H9 (cell line): ENCODE results near the gene EIF3A. TPM values are rescaled to one million over a fixed set of nuclear protein-coding genes. Genes with fewer than 3 reads are reported as not detected.

Experiments
- DNase-seq: peaks from one replicate; pipeline ENCODE4 v3.0.0-alpha.2; 2017
- H2AFZ ChIP-seq: one replicate; pipeline ENCODE4 v1.6.1; 2013; ENCODE audit warnings: mild to moderate bottlenecking, low read length, control low read depth, moderate library complexity
- H2AK5ac ChIP-seq: 2 replicates; pipeline ENCODE4 v1.6.1; 2013; ENCODE audit warnings: low read length, control low read depth, mixed read lengths; ENCODE audit not compliant: insufficient read length
- H2BK120ac ChIP-seq: one replicate; pipeline ENCODE4 v1.6.1; 2013; ENCODE audit warnings: low read depth, mild to moderate bottlenecking, low read length, control low read depth, inconsistent platforms; ENCODE audit not compliant: poor library complexity, severe bottlenecking
- H2BK12ac ChIP-seq: 2 replicates; pipeline ENCODE4 v1.6.1; 2013; ENCODE audit warnings: low read length, control low read depth, mixed read lengths, low read depth; ENCODE audit not compliant: insufficient read length
- H2BK15ac ChIP-seq: 2 replicates; pipeline ENCODE4 v1.6.1; 2013; ENCODE audit warnings: low read depth, low read length, control low read depth
- H2BK20ac ChIP-seq: one replicate; pipeline ENCODE4 v1.6.1; 2013; ENCODE audit warnings: low read depth, mild to moderate bottlenecking, low read length, control low read depth, inconsistent platforms; ENCODE audit not compliant: poor library complexity, severe bottlenecking
- H2BK5ac ChIP-seq: 2 replicates; pipeline ENCODE4 v1.6.1; 2013; ENCODE audit warnings: low read length, control low read depth, mixed read lengths; ENCODE audit not compliant: insufficient read length
- H3K14ac ChIP-seq: 2 replicates; pipeline ENCODE4 v1.6.1; 2013; ENCODE audit warnings: low read length, control low read depth; ENCODE audit not compliant: insufficient read depth
- H3K18ac ChIP-seq: 2 replicates; pipeline ENCODE4 v1.6.1; 2013; ENCODE audit warnings: low read depth, mild to moderate bottlenecking, mixed read lengths, low read length, control low read depth; ENCODE audit not compliant: insufficient read length
- H3K23ac ChIP-seq: 2 replicates; pipeline ENCODE4 v1.6.1; 2013; ENCODE audit warnings: low read length, control low read depth, mixed read lengths, low read depth; ENCODE audit not compliant: insufficient read length
- H3K23me2 ChIP-seq: 2 replicates; pipeline ENCODE4 v1.6.1; 2013; ENCODE audit warnings: low read depth, mild to moderate bottlenecking, mixed read lengths, low read length, control low read depth; ENCODE audit not compliant: insufficient read length, poor library complexity, severe bottlenecking
- H3K27ac ChIP-seq: 2 replicates; pipeline ENCODE4 v1.5.1; 2013; ENCODE audit warnings: low read length, control low read depth, mixed read lengths, low read depth; ENCODE audit not compliant: insufficient read length
- H3K27me3 ChIP-seq: 2 replicates; pipeline ENCODE4 v1.6.1; 2013; ENCODE audit warnings: low read length, control low read depth, inconsistent platforms; ENCODE audit not compliant: insufficient read depth
- H3K4ac ChIP-seq: 2 replicates; pipeline ENCODE4 v1.6.1; 2013; ENCODE audit warnings: low read depth, mild to moderate bottlenecking, control low read depth, inconsistent platforms, low read length, moderate library complexity
- H3K4me1 ChIP-seq: 2 replicates; pipeline ENCODE4 v1.6.1; 2013; ENCODE audit warnings: low read length, control low read depth, inconsistent platforms; ENCODE audit not compliant: insufficient read depth
- H3K4me2 ChIP-seq: 2 replicates; pipeline ENCODE4 v1.6.1; 2013; ENCODE audit warnings: low read length, control low read depth, mixed read lengths; ENCODE audit not compliant: insufficient read length, insufficient read depth
- H3K56ac ChIP-seq: 2 replicates; pipeline ENCODE4 v1.6.1; 2013; ENCODE audit warnings: low read depth, mild to moderate bottlenecking, mixed read lengths, low read length, control low read depth; ENCODE audit not compliant: insufficient read length
- H3K79me1 ChIP-seq: 2 replicates; pipeline ENCODE4 v1.6.1; 2013; ENCODE audit warnings: low read depth, mild to moderate bottlenecking, moderate library complexity, low read length, control low read depth, inconsistent platforms; ENCODE audit not compliant: insufficient read depth, poor library complexity, severe bottlenecking
- H3K79me2 ChIP-seq: 2 replicates; pipeline ENCODE4 v1.6.1; 2013; ENCODE audit warnings: low read length, control low read depth, inconsistent platforms; ENCODE audit not compliant: insufficient read depth
- H3K9ac ChIP-seq: 2 replicates; pipeline ENCODE4 v1.6.1; 2013; ENCODE audit warnings: low read length, control low read depth, mixed read lengths; ENCODE audit not compliant: insufficient read length; ENCODE audit errors: extremely low read depth
- H3K9me3 ChIP-seq: one replicate; pipeline ENCODE4 v1.6.1; 2013; ENCODE audit warnings: low read depth, low read length, inconsistent platforms; ENCODE audit not compliant: control insufficient read depth
- H3T11ph ChIP-seq: one replicate; pipeline ENCODE4 v1.6.1; 2013; ENCODE audit warnings: mild to moderate bottlenecking, low read length, control low read depth, inconsistent platforms
- H4K20me1 ChIP-seq: one replicate; pipeline ENCODE4 v1.6.1; 2013; ENCODE audit not compliant: control insufficient read depth, insufficient read length, insufficient read depth
- H4K5ac ChIP-seq: 2 replicates; pipeline ENCODE4 v1.6.1; 2013; ENCODE audit warnings: low read depth, mild to moderate bottlenecking, mixed read lengths, low read length, control low read depth; ENCODE audit not compliant: insufficient read length
- H4K8ac ChIP-seq: replicated peaks from 2 replicates; pipeline ENCODE4 v1.6.1; 2013; ENCODE audit warnings: low read length, control low read depth, mixed read lengths, low read depth; ENCODE audit not compliant: insufficient read length
- H4K91ac ChIP-seq: 2 replicates; pipeline ENCODE4 v1.6.1; 2013; ENCODE audit warnings: low read depth, mild to moderate bottlenecking, moderate library complexity, mixed read lengths, low read length, control low read depth; ENCODE audit not compliant: insufficient read length
- H3K27ac Mint-ChIP-seq, 3 experiments: 2 replicates in 2 of 3; 3 replicates in 1 of 3; pipeline ENCODE4 v1.8.0; 2020 to 2021; ENCODE audit warnings: mixed read lengths in 3 of 3, mild to moderate bottlenecking in 1 of 3, moderate library complexity in 1 of 3
- H3K27me3 Mint-ChIP-seq: 2 replicates; pipeline ENCODE4 v1.8.0; 2021; ENCODE audit warnings: low read depth, mild to moderate bottlenecking, moderate library complexity, mixed read lengths
- H3K36me3 Mint-ChIP-seq, 3 experiments: 2 replicates in 2 of 3; 3 replicates in 1 of 3; pipeline ENCODE4 v1.8.0; 2020 to 2021; ENCODE audit warnings: low read depth in 3 of 3, mixed read lengths in 3 of 3; ENCODE audit not compliant: insufficient read depth in 1 of 3
- H3K4me1 Mint-ChIP-seq, 2 experiments: 2 replicates each; pipeline ENCODE4 v1.8.0; 2020; ENCODE audit warnings: mixed read lengths in 2 of 2
- H3K4me3 Mint-ChIP-seq, 2 experiments: 2 replicates in 1 of 2; 3 replicates in 1 of 2; pipeline ENCODE4 v1.8.0; 2020 to 2021; ENCODE audit warnings: mild to moderate bottlenecking in 2 of 2, mixed read lengths in 2 of 2, moderate library complexity in 1 of 2
- H3K9me3 Mint-ChIP-seq, 2 experiments: 2 replicates in 1 of 2; 3 replicates in 1 of 2; pipeline ENCODE4 v1.8.0; 2020; ENCODE audit warnings: mild to moderate bottlenecking in 2 of 2, mixed read lengths in 2 of 2, moderate library complexity in 1 of 2
- WGBS: extraction: QIAGEN DNeasy Blood & Tissue Kit; methylation state at CpG from one replicate; pipeline ENCODE4 v1.1.7; 2013; ENCODE audit warnings: missing lambda C conversion rate, low lambda C conversion rate, mixed read lengths; ENCODE audit not compliant: insufficient read length; ENCODE audit errors: extremely low coverage; 5-methylcytosine and 5-hydroxymethylcytosine counted together
- total RNA-seq: library from RNA; stranded (reverse); gene quantifications from 2 replicates; pipeline ENCODE4 v1.2.1, GENCODE V29; 2021
- TF ChIP-seq, protein P1 (sequence below): fragments of 200-600 bp; sonication (generic); conservative IDR thresholded peaks from 3 replicates; pipeline ENCODE4 v1.8.0; 2021; ENCODE audit warnings: antibody characterized with exemption, mild to moderate bottlenecking

Gene EIF3A
- total RNA-seq, 1 experiment from 2014 or later: 206 TPM

DNA sequence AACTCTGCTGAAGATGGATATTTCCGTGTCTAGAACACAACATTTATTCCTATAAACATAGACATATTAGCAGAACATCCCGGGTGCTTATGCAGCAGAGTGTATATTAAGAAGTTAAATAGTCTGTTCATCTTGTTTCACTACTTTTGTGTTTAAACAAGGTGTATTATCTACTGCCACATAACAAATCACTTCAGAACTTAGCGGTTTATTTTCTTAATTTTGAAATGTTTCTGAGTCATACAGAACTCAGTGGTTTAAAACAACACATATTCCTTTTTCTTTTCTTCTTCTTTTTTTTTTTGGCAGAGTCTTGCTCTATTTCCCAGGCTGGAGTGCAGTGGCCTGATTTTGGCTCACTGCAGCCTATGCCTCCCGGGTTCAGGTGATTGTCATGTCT is 49.1 kb upstream of the EIF3A start:
- Histone ChIP-seq H3K4me1 (no peaks in the 10 kb centered on the region), H3K9me3 (no peaks in the 10 kb centered on the region), H4K5ac (no peak overlapping the region), H2AK5ac (no peak overlapping the region), H3K27me3 (no peaks in the 10 kb centered on the region), H2AFZ (no peak overlapping the region), H3K4me2 (no peak overlapping the region), H3K27ac (no peak overlapping the region), H2BK15ac (no peak overlapping the region), H3K14ac (no peak overlapping the region), H3K79me2 (no peaks in the 10 kb centered on the region), H3K79me1 (no peaks in the 10 kb centered on the region), H2BK120ac (no peak overlapping the region), H2BK12ac (no peak overlapping the region), H4K91ac (no peak overlapping the region), H3K18ac (no peak overlapping the region), H4K8ac (no peak overlapping the region), H3T11ph (no peak overlapping the region), H3K23me2 (no peaks in the 10 kb centered on the region), H2BK5ac (no peak overlapping the region), H3K4ac (no peak overlapping the region), H3K56ac (no peak overlapping the region), H2BK20ac (no peak overlapping the region), H3K23ac (no peak overlapping the region), H4K20me1 (no peaks in the 10 kb centered on the region), H3K9ac (no peak overlapping the region)
- Mint-ChIP-seq H3K4me3 (no peak overlapping the region), H3K9me3 (no peaks in the 10 kb centered on the region), H3K36me3 (peaks cover 40 to 77% (median 63%) of the 10 kb centered on the region in 3 experiments), H3K4me1 (no peaks in the 10 kb centered on the region), H3K27me3 (no peaks in the 10 kb centered on the region), H3K27ac (no peak overlapping the region)
- no peak for DNase-seq
- WGBS: no CpG with 5 or more reads among the region's 4 CpGs
- TF ChIP-seq, protein P1, sequence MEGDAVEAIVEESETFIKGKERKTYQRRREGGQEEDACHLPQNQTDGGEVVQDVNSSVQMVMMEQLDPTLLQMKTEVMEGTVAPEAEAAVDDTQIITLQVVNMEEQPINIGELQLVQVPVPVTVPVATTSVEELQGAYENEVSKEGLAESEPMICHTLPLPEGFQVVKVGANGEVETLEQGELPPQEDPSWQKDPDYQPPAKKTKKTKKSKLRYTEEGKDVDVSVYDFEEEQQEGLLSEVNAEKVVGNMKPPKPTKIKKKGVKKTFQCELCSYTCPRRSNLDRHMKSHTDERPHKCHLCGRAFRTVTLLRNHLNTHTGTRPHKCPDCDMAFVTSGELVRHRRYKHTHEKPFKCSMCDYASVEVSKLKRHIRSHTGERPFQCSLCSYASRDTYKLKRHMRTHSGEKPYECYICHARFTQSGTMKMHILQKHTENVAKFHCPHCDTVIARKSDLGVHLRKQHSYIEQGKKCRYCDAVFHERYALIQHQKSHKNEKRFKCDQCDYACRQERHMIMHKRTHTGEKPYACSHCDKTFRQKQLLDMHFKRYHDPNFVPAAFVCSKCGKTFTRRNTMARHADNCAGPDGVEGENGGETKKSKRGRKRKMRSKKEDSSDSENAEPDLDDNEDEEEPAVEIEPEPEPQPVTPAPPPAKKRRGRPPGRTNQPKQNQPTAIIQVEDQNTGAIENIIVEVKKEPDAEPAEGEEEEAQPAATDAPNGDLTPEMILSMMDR: no peak
